Retina (tissue), 1 donor: ENCODE data around the gene ARHGAP22.

Experiments used
- DNase-seq: peaks from one replicate; pipeline ENCODE4 v3.0.0-alpha.2; 2016

Gene ARHGAP22

DNA sequence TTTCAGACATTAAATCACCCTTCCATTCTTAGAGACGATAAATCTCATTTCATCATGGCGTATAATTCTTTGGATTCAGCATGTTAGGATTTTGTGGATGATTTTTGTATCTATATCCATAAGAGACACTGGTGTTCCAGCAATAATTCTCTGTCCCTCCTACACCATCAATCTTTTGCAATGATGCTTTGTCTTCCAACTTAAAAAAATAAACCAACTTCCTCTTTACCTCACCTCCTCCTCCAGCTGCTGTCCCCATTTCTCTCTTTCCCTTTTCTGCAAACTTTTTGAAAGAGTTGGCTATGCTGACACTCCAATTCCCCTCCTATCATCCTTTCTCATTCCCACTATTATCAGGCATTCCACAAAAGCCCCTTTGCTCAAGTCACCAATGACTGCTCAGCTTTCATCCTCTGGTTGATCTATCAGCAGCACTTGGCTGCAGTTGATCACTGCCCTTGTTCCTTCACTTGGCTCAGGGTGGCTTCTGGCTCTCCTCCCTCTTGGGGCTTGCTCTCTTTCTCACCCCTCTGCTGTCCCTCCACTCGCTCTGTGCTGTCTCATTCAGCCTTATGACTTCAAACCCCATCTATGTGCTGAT, 130.0 kb downstream of the ARHGAP22 start:
- no peak for DNase-seq

DNA sequence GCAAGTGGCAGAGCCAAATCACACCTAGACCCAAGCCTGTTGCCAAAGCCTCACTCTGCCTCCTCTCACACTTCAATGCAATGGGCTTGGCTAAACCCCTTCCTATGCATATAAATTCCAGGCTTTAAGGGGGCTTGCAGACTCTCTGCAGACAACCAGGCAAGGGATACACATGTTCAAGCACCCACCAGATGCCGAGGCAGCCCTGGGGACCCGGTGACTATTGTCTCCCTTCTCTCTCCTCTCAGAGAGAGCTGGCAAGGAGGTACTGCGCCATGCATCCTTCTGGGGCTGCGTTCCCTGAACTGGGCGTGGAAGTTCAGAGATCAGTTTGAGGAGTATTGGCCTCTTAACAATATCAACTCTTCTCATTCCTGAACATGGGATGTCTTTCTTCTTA, 131.2 kb downstream of the ARHGAP22 start:
- DNase-seq = no peak

DNA sequence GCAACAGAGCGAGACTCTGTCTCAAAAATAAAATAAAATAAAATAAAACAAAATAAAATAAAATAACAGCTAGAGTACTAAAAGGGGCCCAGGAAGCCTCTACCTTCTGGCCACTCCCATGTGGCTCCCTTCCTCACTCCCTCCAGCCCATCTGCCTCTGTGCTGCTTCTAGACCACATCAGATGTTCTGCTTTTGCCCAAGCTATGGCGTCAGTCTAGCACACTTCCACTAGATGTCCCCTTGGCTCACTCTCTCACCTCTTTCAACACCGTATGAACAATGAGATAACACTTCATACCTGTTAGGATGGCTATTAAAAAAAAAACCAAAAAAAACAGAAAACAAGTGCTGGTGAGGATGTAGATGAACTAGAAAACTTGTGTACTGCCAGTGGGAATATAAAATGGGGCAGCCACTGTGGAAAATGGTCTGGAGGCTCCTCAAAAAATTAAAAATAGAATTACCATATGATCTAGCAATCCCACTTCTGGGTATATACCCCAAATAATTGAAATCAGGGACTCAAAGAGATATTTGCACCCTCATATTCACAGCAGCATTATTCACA, 132.3 kb downstream of the ARHGAP22 start:
- DNase-seq = no peak

DNA sequence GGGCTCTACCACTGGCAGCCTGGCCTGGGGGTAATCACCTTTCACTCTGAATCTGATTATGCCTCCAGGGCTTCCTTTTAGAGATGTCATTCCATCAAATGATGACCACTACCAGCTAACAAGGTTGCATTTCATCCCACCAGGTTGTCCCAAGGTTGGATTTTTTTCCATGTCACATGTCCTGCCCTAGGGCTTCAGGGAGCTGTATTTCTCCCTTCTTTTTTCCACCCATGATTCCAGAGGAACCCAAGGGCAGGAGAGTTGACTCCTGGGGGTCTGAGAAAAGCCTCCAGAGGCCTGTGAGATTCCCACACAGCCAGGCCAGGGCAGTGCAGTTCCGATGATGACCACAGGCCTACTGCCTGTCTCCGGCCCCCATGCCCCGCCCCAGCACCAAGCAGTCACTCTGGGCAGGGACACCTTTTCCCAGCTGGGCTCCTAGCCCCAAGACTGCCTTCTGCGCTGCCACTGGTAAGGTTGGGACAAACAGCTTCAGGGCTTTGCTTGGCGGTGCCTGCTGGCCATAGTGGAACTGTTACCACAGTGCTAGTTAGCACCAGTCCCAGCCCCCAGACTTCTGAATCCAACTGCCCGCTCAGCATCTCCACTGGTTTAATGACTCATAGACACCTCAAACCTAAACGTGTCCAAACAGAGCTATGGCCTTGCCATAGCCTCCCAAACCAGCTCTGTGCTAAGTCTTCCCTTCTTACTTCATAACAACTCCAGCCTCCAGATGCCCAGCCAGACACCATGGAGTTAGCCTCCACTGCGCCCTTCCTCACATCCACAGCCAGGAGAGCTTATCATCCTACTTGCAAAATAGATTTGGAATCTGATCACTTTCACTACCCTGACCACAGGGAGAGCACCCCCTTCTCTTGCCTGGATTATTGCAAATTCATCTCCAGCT, 133.7 kb downstream of the ARHGAP22 start:
- no peak for DNase-seq

DNA sequence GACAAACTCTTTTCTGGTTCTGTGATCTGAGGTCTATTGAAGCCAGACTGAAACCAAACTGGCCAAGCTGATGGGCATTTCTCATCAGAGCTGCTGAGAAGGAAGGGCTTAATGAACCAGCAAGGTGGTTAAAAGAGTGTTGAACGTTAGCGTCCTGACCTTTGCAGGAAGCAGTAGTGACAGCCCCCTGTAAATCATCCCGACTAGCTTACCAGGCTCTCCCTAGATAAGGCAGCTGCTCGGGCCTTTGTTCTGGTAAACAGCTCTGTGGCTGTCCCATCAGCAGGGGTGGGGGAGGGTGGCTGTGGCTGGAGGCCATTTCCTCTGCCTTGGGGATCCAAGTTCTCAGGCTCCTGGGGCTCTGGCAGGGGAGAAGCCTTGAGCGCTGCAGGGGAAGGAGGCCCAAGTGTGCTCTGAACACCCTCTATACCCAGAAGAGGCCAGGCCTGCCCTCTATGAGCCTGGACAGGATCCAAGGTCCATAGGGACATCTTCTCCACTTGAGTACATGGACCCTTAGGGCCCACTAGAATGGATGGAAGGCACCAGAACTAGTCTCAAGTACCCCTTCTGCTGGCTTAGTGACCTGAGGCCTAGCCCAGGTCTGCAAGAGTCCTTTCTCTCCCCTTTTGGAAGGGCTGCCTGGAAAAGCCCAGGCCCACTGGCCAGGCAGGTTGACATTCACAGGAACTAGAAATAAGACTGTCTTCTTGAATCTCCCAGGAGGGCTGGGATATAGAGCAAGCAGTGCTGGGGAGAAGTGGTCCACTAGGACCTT, 134.6 kb downstream of the ARHGAP22 start:
- no peak for DNase-seq

DNA sequence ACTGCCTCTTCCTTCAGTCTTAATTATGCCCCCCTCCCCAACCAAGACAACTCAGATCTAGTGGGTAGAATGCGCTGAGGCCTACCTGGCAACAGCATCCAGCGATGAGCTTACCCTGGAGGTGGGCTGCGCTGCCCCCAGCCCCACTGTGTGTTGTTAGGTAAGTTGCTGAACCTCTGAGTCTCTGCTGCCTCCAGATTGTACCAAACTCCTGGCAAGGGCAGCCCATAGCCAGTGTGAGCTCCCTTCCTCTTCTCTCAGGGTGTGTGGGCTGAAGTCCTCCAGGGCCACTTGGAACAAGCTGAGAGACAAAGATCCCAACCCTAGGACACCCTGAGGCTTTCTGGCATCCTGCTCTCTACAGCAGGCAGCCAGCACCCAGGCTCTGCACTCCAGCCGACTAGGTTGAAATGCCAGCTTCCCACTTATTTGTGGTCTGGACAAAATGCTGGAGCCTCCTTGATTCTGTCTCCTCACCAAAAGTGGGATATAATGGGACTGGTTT, 135.3 kb downstream of the ARHGAP22 start:
- no peak for DNase-seq

DNA sequence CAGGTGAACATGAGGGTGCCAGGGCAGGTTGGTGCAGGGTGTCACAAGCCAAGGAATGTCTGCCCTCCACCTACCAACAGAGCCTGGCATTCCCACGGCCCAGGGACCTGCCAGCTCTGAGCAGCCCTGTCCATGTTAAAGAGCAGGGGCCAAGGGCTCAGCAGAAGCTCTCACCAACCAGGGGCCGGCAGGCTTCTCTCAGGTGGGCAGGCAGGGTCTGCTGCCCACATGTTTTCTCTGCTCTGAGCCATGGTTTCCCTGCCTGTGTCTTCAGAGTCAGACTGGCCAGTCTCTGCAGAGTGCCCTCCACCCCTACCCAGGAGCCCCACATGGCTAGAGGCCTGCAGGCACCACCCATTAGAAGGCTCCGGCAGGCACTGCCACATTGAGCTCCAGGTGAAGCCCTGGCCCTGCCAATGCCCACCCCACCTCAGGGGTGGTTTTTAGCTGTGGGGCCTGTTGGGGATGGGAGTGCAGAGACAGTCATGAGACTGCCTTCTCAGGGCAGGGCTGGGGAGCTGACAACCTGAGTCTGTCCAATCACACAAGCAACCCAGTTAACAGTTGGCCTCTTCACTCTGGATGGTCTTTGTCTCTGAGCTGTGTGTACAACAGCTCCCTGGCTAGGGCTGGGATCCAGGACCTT, 135.9 kb downstream of the ARHGAP22 start:
- no peak for DNase-seq

DNA sequence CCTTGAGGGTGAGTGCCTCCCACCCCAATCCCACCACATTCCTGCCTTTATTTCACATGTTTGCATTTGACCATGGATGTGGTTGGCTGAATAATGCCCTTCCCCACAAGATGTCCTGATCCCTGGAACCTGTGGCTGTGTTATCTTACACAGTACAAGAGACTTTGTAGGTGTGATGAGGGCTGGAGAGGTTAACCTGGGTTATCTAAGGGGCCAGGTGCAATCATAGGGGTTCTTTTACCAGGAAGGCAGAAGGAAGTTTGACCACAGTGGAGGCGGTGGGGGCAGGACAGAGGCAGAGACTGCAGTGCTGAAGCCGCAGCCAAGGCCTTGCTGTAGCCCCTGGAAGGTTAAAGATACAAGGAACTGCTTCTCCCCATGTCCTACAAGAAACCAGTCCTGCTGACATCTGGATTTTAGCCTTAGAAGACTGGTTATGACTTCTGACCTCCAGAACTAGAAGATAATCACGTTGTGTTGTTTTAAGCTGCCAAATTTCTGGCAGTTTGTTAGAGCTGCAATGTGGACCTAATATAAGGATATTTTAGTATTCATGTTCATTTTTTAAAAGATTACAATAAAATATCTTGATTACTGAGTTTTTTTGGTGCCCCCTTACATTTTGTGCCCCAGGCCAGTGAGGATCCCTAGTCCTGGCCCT, 136.6 kb downstream of the ARHGAP22 start:
- DNase-seq = no peak

DNA sequence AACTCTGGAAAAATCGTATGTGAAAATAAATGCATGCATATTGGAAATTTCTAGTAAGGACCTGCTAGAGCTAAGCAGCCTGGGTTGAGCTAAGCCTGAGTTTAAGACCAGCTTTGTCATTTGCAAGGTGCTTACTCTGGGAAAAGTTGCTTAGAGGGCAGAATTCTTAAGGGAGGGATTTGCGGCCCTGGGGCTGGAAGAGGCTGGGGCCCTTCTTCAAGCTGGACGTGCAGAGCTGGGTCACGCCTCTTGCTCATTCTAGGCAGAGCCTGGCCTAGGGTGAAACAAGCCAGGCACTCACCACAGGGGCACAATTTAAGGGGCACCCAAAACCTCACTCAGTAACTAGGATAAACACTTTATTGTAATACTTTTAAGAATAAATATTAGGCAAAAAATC, 137.2 kb downstream of the ARHGAP22 start:
- no peak for DNase-seq

DNA sequence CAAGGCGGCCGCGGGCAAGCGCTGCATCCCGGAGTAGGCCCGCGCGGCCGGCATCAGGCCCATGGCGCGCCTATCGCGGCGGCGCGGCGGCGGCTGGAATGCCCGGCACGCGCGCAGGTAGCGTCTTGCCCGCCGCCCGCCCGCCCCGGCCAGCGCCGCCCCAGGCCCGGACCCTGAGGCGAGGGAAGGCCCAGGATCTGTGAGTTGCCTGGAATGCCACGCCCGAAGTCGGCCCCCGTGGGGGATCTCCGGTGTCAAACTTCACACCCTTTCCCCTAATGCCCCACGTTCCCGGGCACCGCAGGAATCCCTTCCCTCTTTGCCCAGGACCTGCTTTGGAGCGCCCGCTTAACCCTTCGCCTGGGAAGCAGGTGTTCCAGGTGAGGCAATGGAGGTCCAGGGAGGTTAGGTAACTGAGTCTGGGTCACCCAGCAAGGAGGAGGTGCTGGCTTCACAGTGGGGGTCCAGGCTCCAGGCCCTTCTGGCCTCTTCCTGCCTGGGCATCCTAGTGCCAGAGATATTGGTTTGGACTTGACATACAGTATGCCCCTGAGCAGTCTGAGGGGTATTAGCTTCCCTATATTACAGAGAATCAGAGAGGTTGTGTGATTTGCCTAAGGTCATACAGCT, 138.1 kb downstream of the ARHGAP22 start:
- no peak for DNase-seq

DNA sequence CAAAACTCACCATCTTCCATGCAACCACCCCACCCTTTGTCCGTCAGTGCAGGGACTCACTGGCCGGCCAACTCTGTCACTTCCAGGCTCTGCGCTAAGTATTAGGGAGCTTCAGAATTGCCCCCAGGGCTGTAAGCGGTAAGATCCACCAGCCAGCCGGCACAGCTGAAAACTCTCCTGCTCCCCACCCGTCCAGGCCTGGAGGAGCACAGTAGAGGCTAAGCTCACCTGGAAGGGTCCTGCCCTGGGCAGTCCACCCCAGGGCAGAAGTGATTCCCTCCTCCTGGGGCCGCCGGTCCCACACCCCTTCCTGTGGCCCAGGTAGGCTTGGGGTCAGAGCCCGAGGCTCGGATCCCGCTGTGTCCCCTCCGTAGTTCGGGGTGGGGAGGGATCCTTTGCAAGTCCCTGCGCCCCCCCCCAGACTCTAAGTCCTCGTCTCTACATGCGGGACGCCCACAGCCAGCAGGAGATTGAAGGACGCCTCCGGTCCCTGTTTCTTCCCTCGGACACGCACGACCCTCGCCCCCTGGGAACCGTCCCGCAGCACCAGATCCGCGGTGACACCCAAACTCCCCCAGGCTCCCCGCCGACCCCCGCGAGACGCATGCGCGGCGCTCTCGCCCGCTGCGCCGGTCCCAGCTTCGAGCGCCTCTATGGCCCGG, 138.9 kb downstream of the ARHGAP22 start:
- DNase-seq = no peak

DNA sequence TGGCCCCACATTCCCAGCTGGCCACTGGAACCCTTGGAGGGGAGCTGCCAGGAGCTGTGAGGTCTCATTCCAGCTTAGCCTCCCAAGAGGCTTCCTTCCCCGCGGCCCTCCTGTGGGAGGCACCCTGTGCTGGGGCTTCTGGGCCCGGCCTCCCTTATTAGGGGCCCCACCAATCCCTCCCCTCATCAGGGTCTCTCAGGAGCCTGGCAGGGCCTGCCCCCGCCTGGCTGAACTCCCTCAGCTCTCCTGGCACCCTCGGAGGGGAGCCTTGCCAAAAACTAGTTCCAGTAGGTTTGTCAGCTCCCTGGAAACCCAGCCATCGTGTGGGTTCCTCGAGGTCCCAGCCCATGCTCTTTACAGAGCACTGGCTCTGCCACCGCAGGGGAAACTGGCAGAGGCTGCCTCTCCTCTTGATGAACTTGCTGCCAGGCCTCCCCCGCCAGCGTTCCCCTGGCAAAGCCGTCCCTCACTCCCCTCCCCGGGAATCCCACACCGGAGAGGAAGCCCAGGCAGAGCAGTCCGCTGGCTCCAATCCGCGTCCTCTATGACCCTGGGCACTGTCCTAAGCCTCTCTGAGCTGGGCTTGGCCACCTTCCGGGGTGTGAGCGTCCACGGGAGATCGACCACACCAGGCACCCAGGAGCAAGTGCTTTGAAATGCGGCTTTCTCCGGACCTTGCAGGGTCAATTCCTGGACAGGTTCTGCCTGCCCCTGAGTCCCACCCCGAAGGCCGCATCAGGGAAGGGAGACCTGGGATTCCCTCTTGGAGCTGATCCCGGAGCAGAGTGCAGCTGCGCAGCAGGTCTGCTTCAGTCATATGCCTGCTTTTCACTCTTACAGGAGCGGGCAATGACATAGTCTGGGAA, 139.8 kb downstream of the ARHGAP22 start:
- DNase-seq = no peak

DNA sequence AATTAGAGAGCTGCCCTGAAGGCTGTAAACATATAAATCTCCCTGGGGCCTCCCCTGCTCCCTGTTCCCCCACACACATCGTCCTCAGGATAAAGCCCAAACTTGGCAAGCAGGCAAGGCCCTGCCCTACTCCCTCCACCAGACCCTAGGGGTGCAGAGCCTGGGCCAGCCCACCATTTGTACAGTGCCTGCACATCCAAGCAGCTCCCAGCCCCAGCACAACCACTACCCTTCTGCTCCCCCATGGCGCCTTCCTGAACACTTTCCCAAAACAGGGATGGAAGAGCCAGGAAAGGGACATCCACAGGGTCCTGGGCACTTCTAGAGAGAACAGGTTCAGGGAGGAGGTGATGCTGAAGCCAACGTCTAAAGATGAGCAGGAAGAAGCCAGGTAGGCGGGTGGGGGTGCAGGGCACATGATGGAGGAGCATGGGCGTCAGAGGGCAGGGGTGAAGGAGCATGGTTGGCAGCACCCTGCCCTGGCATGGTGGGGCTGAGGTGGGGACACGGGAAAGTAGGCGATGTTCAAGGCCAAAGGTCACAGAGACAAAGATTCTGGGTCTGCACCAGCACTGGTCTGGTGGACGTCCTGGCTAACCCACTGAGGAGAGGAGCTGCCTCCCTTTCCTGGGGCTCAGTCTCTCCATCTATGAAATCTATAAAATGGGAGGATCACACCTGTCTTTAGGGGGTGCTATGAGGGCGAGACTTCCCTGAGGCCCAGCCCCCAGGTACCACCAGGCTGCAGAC, 140.6 kb downstream of the ARHGAP22 start:
- no peak for DNase-seq

DNA sequence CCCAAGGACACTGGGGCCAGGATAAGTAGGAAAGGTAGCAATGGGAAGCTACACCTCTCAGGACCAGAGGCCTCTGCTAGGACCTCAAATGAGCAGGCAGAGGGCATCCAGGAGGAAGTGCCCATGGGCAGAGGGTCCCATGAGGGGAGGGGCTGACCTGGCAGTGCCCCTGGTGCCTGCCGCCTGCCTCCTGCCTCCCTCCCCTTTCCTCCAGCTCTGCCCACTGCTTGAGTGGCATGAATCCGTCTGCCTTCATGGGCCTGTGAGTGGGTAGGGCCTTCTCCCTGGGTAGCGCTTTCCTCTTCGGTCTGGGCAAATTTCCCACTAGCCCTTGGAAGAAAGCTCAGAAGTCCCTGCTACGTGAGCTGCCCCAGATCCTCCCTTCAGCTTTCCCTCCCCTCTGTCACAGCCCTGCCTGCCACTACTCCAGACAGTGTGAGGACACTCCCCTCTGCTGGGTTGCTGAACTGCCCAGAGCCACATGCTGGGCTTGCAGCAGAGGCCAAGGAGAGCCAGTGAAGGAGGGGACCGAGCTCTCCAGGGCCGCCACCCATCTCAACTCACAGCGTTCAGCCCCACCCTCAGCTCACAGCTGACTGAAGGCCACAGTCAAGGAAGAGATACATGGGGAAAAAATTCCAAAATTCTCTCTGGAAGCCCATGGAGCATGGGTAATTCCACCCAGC, 141.4 kb downstream of the ARHGAP22 start:
- no peak for DNase-seq

DNA sequence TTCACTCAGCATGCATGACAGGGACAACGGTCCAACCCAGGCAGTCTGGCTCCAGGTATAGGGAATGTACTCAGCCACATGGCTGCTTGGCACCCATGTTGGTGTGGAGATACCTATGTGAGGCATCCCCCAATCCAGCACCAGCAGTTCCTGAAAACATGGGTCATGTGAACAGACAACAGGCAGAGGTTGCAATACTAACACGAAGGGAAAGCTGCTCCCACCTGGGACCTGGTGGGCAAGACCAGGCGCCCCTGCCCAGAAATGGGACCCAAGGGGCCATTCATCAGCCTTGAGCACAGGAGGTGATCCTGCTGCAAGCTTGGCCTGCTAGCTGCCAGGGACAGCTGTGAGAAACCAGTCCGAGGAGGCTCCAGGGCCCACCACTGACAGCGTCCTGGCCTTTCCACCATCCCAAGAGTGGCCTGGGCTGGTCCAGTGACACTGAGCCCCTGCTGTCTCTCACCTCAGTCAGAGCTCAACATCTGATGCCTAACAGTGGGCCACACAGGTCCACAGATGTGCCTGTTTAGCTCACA, 142.3 kb downstream of the ARHGAP22 start:
- DNase-seq = no peak

DNA sequence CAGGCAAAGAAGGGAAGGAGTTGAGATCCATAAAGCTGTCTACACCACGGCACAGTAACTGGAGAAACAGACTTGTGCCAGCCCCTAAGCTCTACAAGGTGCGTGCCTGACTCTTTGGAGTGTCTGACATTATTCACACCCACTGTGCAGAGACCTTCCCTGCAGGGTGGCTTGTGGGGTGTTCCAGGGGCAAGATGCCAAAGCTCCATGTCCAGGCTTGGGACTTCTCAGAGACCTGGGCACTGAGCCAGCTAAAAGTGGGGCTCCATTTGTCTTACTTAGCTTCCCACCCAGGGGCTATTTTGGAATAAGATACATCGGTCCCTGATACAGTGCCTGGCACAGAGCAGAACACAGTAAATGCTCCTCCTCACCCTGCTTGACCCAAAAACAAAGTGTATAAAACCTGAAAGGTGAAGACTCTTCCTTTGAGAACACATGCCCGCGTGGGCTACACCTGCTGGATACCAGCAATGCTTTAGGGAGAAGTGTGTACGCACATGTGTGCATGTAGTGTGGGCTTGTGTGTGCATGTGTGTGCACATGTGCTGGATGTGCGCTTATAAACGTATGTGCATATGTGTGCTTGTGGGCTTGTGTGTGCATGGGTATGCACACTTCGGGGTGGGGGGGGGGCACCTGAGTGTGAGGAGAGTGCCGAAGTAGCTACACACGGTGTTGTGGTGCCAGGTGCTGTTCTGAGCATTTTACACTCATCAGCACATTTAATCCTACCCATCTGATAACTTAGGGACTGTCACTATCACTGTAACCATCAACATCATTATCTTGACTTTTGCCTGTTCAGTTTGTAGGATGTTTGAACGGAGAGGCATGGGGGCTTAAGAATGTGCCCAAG, 143.0 kb downstream of the ARHGAP22 start:
- no peak for DNase-seq

DNA sequence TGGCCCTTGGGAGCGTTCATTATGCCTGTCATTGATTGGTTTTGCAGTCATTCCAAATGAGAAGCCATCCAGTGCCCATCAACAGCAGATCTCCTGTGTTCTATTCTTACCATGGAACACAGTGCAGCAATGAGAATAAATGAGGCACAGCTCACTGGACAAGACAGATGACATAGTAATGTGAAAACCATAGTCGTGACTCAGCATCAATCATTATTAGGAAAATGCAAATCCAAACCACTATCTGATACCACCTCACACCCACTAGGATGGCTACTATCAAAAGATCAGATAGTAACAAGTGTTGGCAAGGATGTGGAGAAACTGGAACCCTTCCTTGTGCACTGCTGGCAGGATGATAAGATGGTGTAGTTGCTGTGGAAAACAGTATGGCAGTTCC, 144.7 kb downstream of the ARHGAP22 start:
- DNase-seq = no peak
